Measurements from ENCODE around the gene CIITA. TPM values are rescaled to one million over a fixed set of nuclear protein-coding genes. Genes with fewer than 3 reads are reported as not detected.

CIITA gene
- total RNA-seq, 2 donors from 2014 or later: 6.5 to 6.6 TPM

DNA sequence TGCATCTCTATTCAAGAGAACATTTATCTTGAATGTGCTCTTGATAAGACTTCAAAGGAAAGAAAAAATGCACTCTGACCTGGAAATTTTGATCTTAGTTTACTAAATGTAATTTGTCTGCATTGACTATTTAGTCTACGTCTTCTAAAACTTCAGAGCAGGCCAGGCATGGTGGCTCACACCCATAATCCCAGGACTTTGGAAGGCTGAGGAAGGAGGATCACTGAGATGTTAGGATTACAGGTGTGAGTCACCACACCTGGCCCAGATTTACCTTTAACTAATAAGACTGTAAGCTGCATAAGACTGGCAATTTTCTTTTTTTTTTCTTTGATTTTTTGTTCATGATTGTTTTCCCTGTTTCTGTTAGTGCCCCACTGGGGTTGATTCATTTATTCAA lies 18.8 kb upstream of the CIITA start:
- DNase-seq: no peak
- Histone ChIP-seq H3K27ac (no peak overlapping the region), H3K27me3 (no peaks in the 10 kb centered on the region), H3K4me3 (no peak overlapping the region), H3K36me3 (replicated peaks in 1 of 2; ENCODE audit: insufficient read depth in 1 of 2, low read depth in 2 of 2) (no peaks in the 10 kb centered on the region), H3K9me3 (no peaks in the 10 kb centered on the region), H3K4me1 (peaks cover 11% of the 10 kb centered on the region)
- intact Hi-C loops (cut with DNase I): no loop called here
- TF ChIP-seq, protein P1, sequence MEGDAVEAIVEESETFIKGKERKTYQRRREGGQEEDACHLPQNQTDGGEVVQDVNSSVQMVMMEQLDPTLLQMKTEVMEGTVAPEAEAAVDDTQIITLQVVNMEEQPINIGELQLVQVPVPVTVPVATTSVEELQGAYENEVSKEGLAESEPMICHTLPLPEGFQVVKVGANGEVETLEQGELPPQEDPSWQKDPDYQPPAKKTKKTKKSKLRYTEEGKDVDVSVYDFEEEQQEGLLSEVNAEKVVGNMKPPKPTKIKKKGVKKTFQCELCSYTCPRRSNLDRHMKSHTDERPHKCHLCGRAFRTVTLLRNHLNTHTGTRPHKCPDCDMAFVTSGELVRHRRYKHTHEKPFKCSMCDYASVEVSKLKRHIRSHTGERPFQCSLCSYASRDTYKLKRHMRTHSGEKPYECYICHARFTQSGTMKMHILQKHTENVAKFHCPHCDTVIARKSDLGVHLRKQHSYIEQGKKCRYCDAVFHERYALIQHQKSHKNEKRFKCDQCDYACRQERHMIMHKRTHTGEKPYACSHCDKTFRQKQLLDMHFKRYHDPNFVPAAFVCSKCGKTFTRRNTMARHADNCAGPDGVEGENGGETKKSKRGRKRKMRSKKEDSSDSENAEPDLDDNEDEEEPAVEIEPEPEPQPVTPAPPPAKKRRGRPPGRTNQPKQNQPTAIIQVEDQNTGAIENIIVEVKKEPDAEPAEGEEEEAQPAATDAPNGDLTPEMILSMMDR (IDR thresholded peaks at IDR 0.05): no peak
- TF ChIP-seq POLR2A (IDR thresholded peaks at IDR 0.05): no peak
- 56 to 57% methylated on average over 1 of the region's 1 CpG for WGBS, 2 donors
- ATAC-seq: no peak

DNA sequence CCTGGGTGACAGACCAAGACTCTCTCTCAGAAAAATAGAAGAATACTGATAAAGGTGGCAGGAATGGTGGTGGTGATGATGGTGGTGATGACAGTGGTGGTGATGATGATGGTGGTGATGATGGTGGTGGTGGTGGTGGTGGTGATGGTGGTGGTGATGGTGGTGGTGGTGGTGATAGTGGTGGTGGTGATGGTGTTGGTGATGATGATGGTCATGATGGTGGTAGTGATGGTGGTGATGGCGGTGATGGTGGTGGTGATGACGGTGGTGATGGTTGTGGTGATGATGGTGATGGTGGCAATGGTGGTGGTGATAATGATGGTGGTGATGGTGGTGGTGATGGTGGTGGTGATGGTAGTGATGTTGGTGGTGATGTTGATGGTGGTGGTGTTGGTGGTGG lies 18.0 kb upstream of the CIITA start:
- WGBS, 2 donors: 41 to 66% methylated on average over 2 of the region's 2 CpGs
- Histone ChIP-seq H3K4me3 (no peak overlapping the region), H3K9me3 (no peaks in the 10 kb centered on the region), H3K4me1 (peaks cover 11% of the 10 kb centered on the region), H3K36me3 (replicated peaks in 1 of 2; ENCODE audit: insufficient read depth in 1 of 2, low read depth in 2 of 2) (no peaks in the 10 kb centered on the region), H3K27ac (no peak overlapping the region), H3K27me3 (no peaks in the 10 kb centered on the region)
- ATAC-seq (no peak), DNase-seq (no peak)
- no peak for TF ChIP-seq POLR2A (IDR thresholded peaks at IDR 0.05)
- TF ChIP-seq, protein P1 (IDR thresholded peaks at IDR 0.05): no peak
- intact Hi-C loops (cut with DNase I): no loop called here

DNA sequence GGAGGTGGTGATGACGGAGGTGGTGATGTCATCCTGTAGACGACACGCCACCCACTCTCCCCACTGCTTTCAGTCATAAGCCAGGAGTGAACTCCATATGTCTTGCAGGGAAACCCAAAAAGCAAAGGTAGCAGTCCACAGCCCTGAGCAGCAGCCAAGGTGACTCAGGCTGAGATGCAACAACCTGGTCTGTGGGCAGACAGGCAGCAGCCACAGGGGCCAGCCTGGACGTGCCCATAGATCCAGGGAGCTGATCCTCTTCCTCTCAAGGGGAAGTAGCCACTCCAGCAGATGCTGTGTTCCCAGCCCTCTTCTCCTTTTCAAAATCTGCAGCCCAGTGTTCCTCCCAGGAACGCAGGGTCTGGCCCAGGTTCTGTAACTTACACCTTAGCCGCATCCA lies 17.3 kb upstream of the CIITA start:
- Histone ChIP-seq H3K4me1 (peaks cover 11% of the 10 kb centered on the region), H3K27ac (no peak overlapping the region), H3K27me3 (no peaks in the 10 kb centered on the region), H3K9me3 (no peaks in the 10 kb centered on the region), H3K4me3 (no peak overlapping the region), H3K36me3 (replicated peaks in 1 of 2; ENCODE audit: insufficient read depth in 1 of 2, low read depth in 2 of 2) (no peaks in the 10 kb centered on the region)
- no peak for ATAC-seq
- intact Hi-C loops (cut with DNase I): no loop called here
- DNase-seq: no peak
- WGBS, 2 donors: 66 to 76% methylated on average over 6 of the region's 6 CpGs
- TF ChIP-seq POLR2A (IDR thresholded peaks at IDR 0.05): no peak
- TF ChIP-seq, protein P1 (IDR thresholded peaks at IDR 0.05): no peak

DNA sequence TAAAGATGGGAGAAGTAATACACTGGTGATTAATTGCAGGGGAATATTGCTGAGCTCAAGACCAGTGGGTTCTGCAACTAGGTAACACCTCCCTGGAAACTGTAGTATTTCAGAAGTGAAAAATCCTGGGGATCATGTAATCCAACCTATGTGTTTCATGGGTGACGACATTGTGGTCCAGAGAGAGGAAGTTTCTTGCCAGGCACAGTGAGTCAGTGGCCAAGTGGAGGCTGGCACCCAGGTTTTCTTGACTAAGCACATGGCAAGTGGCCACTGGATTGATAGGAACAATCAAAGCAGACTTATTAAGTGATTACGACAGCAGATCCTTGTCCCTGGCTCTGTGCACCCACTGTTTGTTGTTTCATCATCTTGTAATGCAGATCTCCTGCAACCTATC lies 14.6 kb upstream of the CIITA start:
- WGBS, 2 donors: 15 to 17% methylated on average over 2 of the region's 2 CpGs
- no peaks in the 10 kb centered on the region for H3K27me3 ChIP-seq
- peak overlapping the region in 2 of 4 donors; percentile 28 to 41 for H3K27ac ChIP-seq
- DNase-seq: peak; percentile 81 to 93 (median 84)
- TF ChIP-seq POLR2A (IDR thresholded peaks at IDR 0.05): peak in 1 of 3 donors; percentile 5
- TF ChIP-seq, protein P1 (IDR thresholded peaks at IDR 0.05): no peak
- intact Hi-C loops (cut with DNase I): no loop called here
- ATAC-seq: peak; percentile 98
- H3K4me3 ChIP-seq: no peak overlapping the region
- H3K9me3 ChIP-seq: no peaks in the 10 kb centered on the region
- H3K36me3 ChIP-seq (replicated peaks in 1 of 2; ENCODE audit: insufficient read depth in 1 of 2, low read depth in 2 of 2): no peaks in the 10 kb centered on the region
- H3K4me1 ChIP-seq: peaks cover 11% of the 10 kb centered on the region
